SH-SY5Y (cell line): ENCODE measurements around the gene GRK1.

ENCODE experiments used
- GATA2 ChIP-seq: IDR thresholded peaks from 2 replicates; pipeline ENCODE4 v1.6.1; 2011; ENCODE audit warnings: mild to moderate bottlenecking, low read depth, low read length
- GATA3 ChIP-seq: IDR thresholded peaks from 2 replicates; pipeline ENCODE4 v1.6.1; 2011; ENCODE audit warnings: low read depth, mild to moderate bottlenecking, low read length, moderate library complexity

GRK1 gene

GRCh38 chr13:113664751-113665596, 2.0 kb upstream of the GRK1 start:
- no peak for TF ChIP-seq GATA3
- TF ChIP-seq GATA2: no peak

DNA sequence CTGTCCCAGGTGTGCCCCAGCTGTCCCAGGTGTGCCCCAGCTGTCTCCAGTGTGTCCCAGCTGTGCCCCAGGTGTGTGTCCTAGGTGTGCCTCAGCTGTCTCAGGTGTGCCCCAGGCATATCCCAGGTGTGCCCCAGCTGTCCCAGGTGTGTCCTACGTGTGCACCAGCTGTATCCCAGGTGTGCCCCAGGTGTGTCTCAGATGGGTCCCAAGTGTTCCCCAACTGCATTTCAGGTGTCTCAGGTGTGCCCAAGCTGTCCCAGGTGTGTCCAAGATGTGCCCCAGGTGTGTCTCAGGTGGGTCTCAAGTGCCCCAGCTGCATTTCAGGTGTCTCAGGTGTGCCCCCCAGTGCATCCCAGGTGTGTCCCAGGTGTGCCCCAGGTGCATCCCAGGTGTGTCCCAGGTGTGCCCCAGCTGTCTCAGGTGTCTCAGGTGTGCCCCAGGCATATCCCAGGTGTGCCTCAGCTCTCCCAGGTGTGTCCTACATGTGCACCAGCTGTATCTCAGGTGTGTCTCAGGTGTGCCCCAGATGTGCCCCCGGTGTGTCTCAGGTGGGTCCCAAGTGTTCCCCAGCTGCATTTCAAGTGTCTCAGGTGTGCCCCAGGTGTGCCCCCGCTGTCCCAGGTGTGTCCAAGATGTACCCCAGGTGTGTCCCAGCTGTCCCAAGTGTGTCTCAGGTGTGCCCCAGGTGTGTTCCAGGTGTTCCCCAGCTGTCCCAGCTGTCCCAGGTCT, 1.3 kb upstream of the GRK1 start:
- no peak for TF ChIP-seq GATA2
- no peak for TF ChIP-seq GATA3

GRCh38 chr13:113666329-113666670, 719 bp upstream of the GRK1 start:
- TF ChIP-seq GATA3 (no peak), GATA2 (no peak)

GRCh38 chr13:113667771-113668490, 912 bp downstream of the GRK1 start:
- TF ChIP-seq GATA2 (no peak), GATA3 (no peak)

GRCh38 chr13:113668491-113668971, 1.5 kb downstream of the GRK1 start:
- TF ChIP-seq GATA3 (no peak), GATA2 (no peak)

- no peak for TF ChIP-seq GATA2
- no peak for TF ChIP-seq GATA3
These were observed 2.3 kb downstream of the GRK1 start for GRCh38 chr13:113669231-113669754.

- TF ChIP-seq GATA2 (no peak), GATA3 (no peak)
These were observed 2.8 kb downstream of the GRK1 start for GRCh38 chr13:113669755-113670341.

DNA sequence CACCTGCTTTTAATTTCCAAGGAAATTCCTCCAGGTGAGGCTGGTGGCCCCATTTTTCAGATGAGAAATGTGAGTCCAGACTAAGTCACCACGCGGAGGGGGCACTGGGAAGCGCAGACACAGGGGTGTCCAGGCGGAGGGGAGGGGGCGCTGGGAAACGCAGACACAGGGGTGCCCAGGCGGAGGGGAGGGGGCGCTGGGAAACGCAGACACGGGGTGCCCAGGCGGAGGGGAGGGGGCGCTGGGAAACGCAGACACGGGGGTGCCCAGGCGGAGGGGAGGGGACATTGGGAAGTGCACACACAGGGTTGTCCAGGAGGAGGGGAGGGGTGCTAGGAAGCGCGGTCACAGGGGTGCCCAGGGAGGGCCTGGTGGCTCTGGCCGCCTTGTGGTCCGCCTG, 3.5 kb downstream of the GRK1 start:
- TF ChIP-seq GATA3 (no peak), GATA2 (no peak)

GRCh38 chr13:113671066-113672001, 4.3 kb downstream of the GRK1 start:
- TF ChIP-seq GATA3 (no peak), GATA2 (no peak)

- no peak for TF ChIP-seq GATA3
- TF ChIP-seq GATA2: no peak
These were observed 5.1 kb downstream of the GRK1 start for GRCh38 chr13:113672002-113672651.

DNA sequence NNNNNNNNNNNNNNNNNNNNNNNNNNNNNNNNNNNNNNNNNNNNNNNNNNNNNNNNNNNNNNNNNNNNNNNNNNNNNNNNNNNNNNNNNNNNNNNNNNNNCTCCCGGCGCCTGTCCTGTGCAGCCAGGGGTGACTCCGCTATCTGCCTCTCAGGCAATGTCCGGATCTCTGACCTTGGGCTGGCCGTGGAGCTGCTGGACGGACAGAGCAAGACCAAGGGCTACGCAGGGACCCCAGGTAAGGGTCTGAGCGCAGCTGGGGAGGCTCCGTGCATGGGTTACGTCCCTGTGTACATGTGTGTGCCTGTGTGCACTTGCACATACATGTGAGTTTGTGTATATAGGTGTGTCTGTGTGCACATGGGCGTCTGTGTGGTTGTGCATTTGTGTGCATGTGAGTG, 55.9 kb downstream of the GRK1 start:
- TF ChIP-seq GATA2: no peak
- TF ChIP-seq GATA3: no peak

GRCh38 chr13:113723410-113724015, 56.5 kb downstream of the GRK1 start:
- TF ChIP-seq GATA3 (no peak), GATA2 (0 out of 2 replicates have a peak, but pooled peaks have one; percentile 17)
